GM23248 (cell line): ENCODE measurements around the gene GON4L.
"Not testable (repeated sequence)": the region's sequence is repeated elsewhere in the genome, so short reads cannot be mapped to it uniquely, and the experiment has no call there.

Experiments used
- EZH2 ChIP-seq: fragments of 200-600 bp; sonication (generic); IDR thresholded peaks from 2 replicates; pipeline ENCODE4 v1.6.1; 2018; ENCODE audit warnings: antibody characterized with exemption, mild to moderate bottlenecking; ENCODE audit not compliant: insufficient read depth, poor library complexity, severe bottlenecking
- EZH2phosphoT487 ChIP-seq: fragments of 200-600 bp; sonication (generic); IDR thresholded peaks from 2 replicates; pipeline ENCODE4 v1.6.1; 2018; ENCODE audit warnings: antibody characterized with exemption, moderate library complexity, mild to moderate bottlenecking, low read depth; ENCODE audit not compliant: insufficient read depth

DNA sequence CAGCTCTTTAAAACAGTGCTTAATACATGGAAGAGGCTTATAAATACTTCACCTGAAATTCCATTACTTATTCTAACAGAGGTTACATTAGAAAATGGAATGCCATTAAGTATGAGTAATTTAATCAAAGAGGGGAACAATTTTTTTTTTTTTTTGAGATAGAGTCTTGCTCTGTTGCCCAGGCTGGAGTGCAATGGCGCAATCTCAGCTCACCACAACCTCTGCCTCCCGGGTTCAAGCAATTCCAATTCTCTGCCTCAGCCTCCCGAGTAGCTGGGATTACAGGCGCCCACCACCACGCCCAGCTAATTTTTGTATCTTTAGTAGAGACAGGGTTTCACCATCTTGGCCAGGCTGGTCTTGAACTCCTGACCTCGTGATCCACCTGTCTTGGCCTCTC is 38.6 kb upstream of the GON4L start:
- TF ChIP-seq EZH2phosphoT487, EZH2: not testable (repeated sequence)
